Uterus (tissue), 4 donors: Measurements from ENCODE around the gene PWWP2B. TPM values are rescaled to one million over a fixed set of nuclear protein-coding genes. Genes with fewer than 3 reads are reported as not detected.

Source experiments
- DNase-seq, 2 donors: peaks; one replicate each; pipeline ENCODE4 v3.0.0-alpha.2; 2019 to 2020
- H3K27ac ChIP-seq, 2 donors: fragments of 200-600 bp; sonication (generic); 1 replicate in 1 of 2; 2 replicates in 1 of 2; pipeline ENCODE4 v1.5.1; 2016 to 2018
- H3K27me3 ChIP-seq, 2 donors: fragments of 200-600 bp; sonication (generic); one replicate each; pipeline ENCODE4 v1.5.1; 2018 to 2019; ENCODE audit warnings: control low read depth in 1 of 2
- H3K36me3 ChIP-seq, 2 donors: fragments of 200-600 bp; sonication (generic); one replicate each; pipeline ENCODE4 v1.5.1; 2019; ENCODE audit warnings: control low read depth in 1 of 2
- H3K4me1 ChIP-seq, 2 donors: fragments of 200-600 bp; sonication (generic); one replicate each; pipeline ENCODE4 v1.5.1; 2018 to 2019; ENCODE audit warnings: control low read depth in 1 of 2
- H3K4me3 ChIP-seq, 2 donors: fragments of 200-600 bp; sonication (generic); 1 replicate in 1 of 2; 2 replicates in 1 of 2; pipeline ENCODE4 v1.5.1; 2018 to 2019; ENCODE audit warnings: mild to moderate bottlenecking in 1 of 2
- H3K9me3 ChIP-seq, 2 donors: fragments of 200-600 bp; sonication (generic); one replicate each; pipeline ENCODE4 v1.5.1; 2019; ENCODE audit warnings: control low read depth in 1 of 2
- POLR2A ChIP-seq, 2 donors: fragments of 450-650 bp; IDR thresholded peaks; one replicate each; pipeline ENCODE4 v1.6.1; 2016; ENCODE audit warnings: antibody characterized with exemption in 2 of 2, mild to moderate bottlenecking in 1 of 2, moderate library complexity in 1 of 2
- intact Hi-C: fragments of 100-400 bp; cut with DNase I; formaldehyde crosslinking; loops from one replicate; pipeline ENCODE4 v1.15.1; 2023; ENCODE audit warnings: low total_unique reads
- total RNA-seq, 4 donors: library from RNA; depleted of rRNA in 3 of 4; stranded (reverse); fragments of >200 nt in 3 of 4; gene quantifications; one replicate each; pipeline versions ENCODE4 v1.1.0 to v1.2.4, GENCODE V29; 2014 to 2023
- TF ChIP-seq, protein P1 (sequence below), 4 experiments: fragments of 200-600 bp in 2 of 4; fragments of 450-650 bp in 2 of 4; sonication (generic) in 2 of 4; IDR thresholded peaks; one replicate each; pipeline ENCODE4 v1.5.1; 2016 to 2019; ENCODE audit warnings: antibody characterized with exemption in 4 of 4, mild to moderate bottlenecking in 2 of 4, moderate library complexity in 1 of 4
- donor health status: DM: yes; HTN: yes; CAD: no.

PWWP2B gene
- total RNA-seq, 4 donors from 2014 or later: 0.29 to 27.6 (median 8.3) TPM

DNA sequence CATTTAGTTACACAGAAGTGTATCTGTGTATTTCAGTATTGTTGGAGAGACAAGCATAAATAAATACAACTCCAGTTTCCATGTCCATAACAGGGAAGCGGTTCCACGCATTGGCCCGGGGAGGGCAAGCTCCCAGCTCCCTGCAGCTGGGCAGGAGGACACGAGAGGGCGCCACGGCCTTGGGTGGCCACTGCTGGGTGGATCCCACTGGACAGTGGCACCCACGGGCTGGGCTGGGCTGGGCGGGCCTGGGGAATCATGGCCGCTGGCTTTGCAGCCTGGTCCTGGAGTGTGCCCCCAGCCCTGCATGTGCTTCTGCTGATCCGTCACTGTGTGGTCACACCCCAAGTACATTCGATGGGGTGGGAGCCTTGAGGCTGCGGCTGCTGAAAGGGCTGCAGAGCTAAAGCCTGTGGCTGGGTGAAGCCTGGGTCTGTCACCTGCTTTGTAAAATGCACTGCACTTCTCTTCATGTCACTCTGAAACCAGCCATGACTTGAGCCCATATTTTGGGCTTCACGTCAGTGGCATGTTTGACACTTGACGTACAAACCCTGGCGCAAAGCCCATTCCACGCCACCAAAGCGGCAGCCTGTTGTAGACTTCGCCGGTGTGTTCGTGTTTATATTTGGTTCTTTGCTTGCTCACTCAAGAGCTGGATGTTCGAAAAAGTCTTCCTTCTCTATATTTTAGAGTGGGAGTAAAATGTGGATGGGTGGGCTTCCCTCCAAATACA is 37.5 kb upstream of the PWWP2B start:
- no peaks in the 10 kb centered on the region for H3K9me3 ChIP-seq
- no peaks in the 10 kb centered on the region for H3K36me3 ChIP-seq
- no peaks in the 10 kb centered on the region for H3K4me1 ChIP-seq
- H3K4me3 ChIP-seq: no peak overlapping the region
- H3K27ac ChIP-seq: no peak overlapping the region
- H3K27me3 ChIP-seq: no peaks in the 10 kb centered on the region
- no peak for DNase-seq
- intact Hi-C loops: no loop called here
- TF ChIP-seq POLR2A (IDR thresholded peaks at IDR 0.05): no peak
- TF ChIP-seq, protein P1, sequence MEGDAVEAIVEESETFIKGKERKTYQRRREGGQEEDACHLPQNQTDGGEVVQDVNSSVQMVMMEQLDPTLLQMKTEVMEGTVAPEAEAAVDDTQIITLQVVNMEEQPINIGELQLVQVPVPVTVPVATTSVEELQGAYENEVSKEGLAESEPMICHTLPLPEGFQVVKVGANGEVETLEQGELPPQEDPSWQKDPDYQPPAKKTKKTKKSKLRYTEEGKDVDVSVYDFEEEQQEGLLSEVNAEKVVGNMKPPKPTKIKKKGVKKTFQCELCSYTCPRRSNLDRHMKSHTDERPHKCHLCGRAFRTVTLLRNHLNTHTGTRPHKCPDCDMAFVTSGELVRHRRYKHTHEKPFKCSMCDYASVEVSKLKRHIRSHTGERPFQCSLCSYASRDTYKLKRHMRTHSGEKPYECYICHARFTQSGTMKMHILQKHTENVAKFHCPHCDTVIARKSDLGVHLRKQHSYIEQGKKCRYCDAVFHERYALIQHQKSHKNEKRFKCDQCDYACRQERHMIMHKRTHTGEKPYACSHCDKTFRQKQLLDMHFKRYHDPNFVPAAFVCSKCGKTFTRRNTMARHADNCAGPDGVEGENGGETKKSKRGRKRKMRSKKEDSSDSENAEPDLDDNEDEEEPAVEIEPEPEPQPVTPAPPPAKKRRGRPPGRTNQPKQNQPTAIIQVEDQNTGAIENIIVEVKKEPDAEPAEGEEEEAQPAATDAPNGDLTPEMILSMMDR (IDR thresholded peaks at IDR 0.05): no peak

DNA sequence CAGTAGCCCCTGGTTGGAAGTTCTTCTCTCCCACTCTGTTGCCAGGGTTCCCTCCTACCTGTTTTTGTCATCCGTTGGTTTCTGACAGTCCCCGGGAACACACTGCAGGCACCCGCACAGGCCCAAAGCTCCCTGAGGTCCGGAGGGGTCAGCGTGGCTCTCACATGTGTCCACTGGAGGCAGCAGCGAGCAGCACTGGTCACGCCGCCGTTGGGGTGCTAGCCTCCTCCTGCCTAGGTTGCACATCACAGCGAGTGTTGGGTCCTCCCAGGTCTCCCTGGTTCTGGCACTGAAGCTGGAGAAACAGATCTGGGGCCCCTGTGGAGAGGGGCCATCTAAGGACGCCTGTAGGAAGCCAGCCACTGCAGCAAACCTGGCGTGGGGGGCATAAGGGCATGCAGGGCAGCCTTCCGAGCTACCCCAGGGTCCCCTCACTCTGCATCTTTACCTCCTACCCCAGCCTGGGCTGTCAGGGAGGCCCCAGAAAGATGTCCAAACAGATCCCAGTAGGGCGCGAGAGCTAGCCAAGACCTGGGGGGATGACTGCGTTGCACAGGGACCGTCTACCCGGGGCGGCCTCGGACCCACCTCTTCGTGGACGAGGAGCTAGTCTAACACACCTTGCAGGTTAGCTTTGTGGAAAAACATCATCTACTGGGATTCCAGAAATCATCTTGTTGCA is 36.1 kb upstream of the PWWP2B start:
- no peak for DNase-seq

DNA sequence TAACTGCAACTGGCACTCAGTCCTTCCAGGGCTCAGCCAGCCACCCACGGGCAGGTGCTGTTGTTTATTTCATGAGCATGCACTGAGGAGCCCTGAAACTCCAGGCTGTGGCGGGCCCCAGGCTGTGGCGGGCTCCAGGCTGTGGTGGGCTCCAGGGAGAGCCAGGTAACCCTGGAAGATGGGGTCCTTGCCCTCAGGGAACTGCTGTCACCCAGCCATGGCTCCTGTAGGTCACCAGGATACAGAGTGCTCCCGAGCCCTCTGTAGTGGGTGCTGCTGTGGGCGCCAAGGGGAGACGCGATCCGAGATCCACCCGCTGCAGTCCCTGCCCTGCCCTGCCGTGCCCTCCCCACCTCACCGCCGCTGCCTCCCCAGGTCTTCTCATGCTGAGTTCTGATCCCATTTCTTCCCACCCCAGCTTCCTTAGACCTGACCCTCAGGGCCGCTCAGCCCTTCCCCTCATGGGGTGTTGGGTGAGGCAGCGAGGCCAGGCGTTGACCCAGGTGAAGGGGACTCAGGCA is 35.4 kb upstream of the PWWP2B start:
- TF ChIP-seq POLR2A (IDR thresholded peaks at IDR 0.05): no peak
- TF ChIP-seq, protein P1 (IDR thresholded peaks at IDR 0.05): no peak
- DNase-seq: no peak
- no peaks in the 10 kb centered on the region for H3K4me1 ChIP-seq

More for the DNA sequence above, 36.1 kb upstream of the PWWP2B start:
- Histone ChIP-seq H3K9me3 (no peaks in the 10 kb centered on the region), H3K27me3 (no peaks in the 10 kb centered on the region), H3K27ac (no peak overlapping the region), H3K36me3 (no peaks in the 10 kb centered on the region), H3K4me3 (no peak overlapping the region), H3K4me1 (no peaks in the 10 kb centered on the region)
- intact Hi-C loops: no loop called here
- TF ChIP-seq POLR2A (IDR thresholded peaks at IDR 0.05): no peak
- TF ChIP-seq, protein P1 (IDR thresholded peaks at IDR 0.05): peak in 2 of 4 experiments; percentile 44 to 48

DNA sequence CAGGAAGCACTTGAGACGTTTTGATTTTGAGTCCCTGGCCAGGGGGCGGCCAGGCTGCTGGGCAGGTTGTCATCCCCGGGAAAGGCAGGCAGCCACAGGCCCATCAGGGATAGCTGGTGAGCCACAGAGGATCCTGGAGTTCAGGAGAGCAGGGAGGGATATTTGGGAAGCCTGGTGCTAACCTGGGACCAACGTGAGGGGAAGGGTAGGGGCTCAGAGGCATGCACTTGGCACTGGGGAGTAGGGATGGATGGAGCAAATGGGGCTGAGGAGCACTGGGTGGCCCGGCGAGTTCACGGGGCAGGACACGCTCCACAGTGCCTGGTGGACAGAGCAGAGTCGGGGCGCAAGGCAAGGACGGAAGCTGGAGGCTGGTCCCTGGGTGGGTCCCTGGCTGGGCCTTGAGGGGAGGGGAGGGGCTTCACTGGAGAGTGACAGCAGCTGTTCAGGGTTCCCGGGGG is 34.8 kb upstream of the PWWP2B start:
- intact Hi-C loops: no loop called here
- H3K36me3 ChIP-seq: no peaks in the 10 kb centered on the region
- no peaks in the 10 kb centered on the region for H3K4me1 ChIP-seq
- H3K27me3 ChIP-seq: no peaks in the 10 kb centered on the region
- H3K9me3 ChIP-seq: no peaks in the 10 kb centered on the region
- H3K27ac ChIP-seq: no peak overlapping the region
- H3K4me3 ChIP-seq: no peak overlapping the region
- no peak for DNase-seq
- TF ChIP-seq, protein P1 (IDR thresholded peaks at IDR 0.05): no peak
- no peak for TF ChIP-seq POLR2A (IDR thresholded peaks at IDR 0.05)

More for the DNA sequence above, 35.4 kb upstream of the PWWP2B start:
- H3K27me3 ChIP-seq: no peaks in the 10 kb centered on the region
- H3K9me3 ChIP-seq: no peaks in the 10 kb centered on the region
- no peak overlapping the region for H3K27ac ChIP-seq
- no peak overlapping the region for H3K4me3 ChIP-seq
- no peaks in the 10 kb centered on the region for H3K36me3 ChIP-seq
- intact Hi-C loops: no loop called here

DNA sequence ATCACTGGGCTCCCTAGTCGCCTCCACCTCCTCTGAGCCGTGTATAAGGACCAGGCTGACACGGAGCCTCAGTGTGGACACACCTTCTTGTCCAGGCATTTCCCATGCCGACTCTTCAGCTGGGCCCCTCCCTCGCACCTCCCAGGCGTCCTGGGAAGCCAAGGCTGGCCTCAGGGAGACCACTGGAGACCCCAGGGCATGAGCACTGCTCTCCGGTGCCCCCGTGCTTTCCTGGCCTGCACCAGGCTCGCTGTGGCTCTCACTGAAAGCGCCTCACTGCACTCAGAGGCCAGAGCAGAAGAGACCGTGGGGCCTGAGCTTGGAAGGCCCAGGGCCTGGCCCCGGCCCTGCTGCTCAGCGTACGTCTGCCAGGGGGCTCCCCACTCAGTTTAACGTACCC is 33.6 kb upstream of the PWWP2B start:
- intact Hi-C loops: no loop called here
- no peaks in the 10 kb centered on the region for H3K27me3 ChIP-seq
- H3K36me3 ChIP-seq: no peaks in the 10 kb centered on the region
- H3K4me3 ChIP-seq: no peak overlapping the region
- H3K4me1 ChIP-seq: no peaks in the 10 kb centered on the region
- no peak for DNase-seq
- H3K27ac ChIP-seq: no peak overlapping the region
- H3K9me3 ChIP-seq: no peaks in the 10 kb centered on the region
- TF ChIP-seq, protein P1 (IDR thresholded peaks at IDR 0.05): no peak
- no peak for TF ChIP-seq POLR2A (IDR thresholded peaks at IDR 0.05)
